Endothelial cell of umbilical vein (primary cell): ENCODE measurements around the gene CBLN3.

ENCODE experiments used
- EZH2 ChIP-seq: IDR thresholded peaks from 2 replicates; pipeline ENCODE4 v1.6.1; 2012; ENCODE audit warnings: borderline replicate concordance, low read depth, mild to moderate bottlenecking, moderate library complexity, low read length, inconsistent platforms; ENCODE audit not compliant: severe bottlenecking
- MYC ChIP-seq: IDR thresholded peaks from one replicate; pipeline ENCODE4 v1.6.1; 2011; ENCODE audit warnings: mild to moderate bottlenecking, low read depth, low read length
- POLR2A ChIP-seq: IDR thresholded peaks from 2 replicates; pipeline ENCODE4 v1.6.1; 2012; ENCODE audit warnings: low read depth, mild to moderate bottlenecking, control low read depth, low read length
- POLR2AphosphoS5 ChIP-seq: IDR thresholded peaks from 2 replicates; pipeline ENCODE4 v1.6.1; 2012; ENCODE audit warnings: low read depth, mild to moderate bottlenecking, control low read depth, low read length, moderate library complexity; ENCODE audit not compliant: insufficient read depth
- TF ChIP-seq, protein P1 (sequence below), 2 donors: IDR thresholded peaks; 1 replicate in 1 of 2; 2 replicates in 1 of 2; pipeline ENCODE4 v1.5.1; 2011; ENCODE audit warnings: low read length in 2 of 2, mild to moderate bottlenecking in 2 of 2, moderate library complexity in 2 of 2, control low read depth in 1 of 2, inconsistent platforms in 1 of 2, low read depth in 1 of 2; ENCODE audit not compliant: insufficient read depth in 1 of 2; ENCODE audit errors: extremely low read depth in 1 of 2

DNA sequence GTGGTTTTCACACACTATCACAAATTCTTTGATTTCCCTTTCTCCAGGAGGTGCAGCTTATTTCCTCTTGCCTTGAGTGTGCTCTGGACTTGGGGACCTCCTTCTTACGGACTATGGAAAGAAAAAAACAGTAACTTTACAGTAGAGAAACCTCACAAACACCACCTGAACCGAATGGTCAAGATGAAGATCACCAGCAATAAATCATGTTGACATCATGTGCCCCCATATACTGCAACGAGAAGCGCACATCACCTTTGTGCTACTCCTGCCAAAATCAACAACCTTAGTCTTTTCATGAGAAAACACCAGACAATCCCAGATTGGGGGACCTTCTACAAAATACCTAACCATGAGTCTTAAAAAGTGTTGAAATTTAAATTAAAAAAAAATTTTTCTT lies 43.9 kb downstream of the CBLN3 start:
- TF ChIP-seq, protein P1, sequence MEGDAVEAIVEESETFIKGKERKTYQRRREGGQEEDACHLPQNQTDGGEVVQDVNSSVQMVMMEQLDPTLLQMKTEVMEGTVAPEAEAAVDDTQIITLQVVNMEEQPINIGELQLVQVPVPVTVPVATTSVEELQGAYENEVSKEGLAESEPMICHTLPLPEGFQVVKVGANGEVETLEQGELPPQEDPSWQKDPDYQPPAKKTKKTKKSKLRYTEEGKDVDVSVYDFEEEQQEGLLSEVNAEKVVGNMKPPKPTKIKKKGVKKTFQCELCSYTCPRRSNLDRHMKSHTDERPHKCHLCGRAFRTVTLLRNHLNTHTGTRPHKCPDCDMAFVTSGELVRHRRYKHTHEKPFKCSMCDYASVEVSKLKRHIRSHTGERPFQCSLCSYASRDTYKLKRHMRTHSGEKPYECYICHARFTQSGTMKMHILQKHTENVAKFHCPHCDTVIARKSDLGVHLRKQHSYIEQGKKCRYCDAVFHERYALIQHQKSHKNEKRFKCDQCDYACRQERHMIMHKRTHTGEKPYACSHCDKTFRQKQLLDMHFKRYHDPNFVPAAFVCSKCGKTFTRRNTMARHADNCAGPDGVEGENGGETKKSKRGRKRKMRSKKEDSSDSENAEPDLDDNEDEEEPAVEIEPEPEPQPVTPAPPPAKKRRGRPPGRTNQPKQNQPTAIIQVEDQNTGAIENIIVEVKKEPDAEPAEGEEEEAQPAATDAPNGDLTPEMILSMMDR (IDR thresholded peaks at IDR 0.05; ENCODE audit: extremely low read depth in 1 of 2, insufficient read depth in 1 of 2, low read depth in 1 of 2, low read length in 2 of 2) = no peak
- TF ChIP-seq MYC (no peak), POLR2A (no peak), POLR2AphosphoS5 (no peak), EZH2 (no peak)
